Lower leg skin (tissue), 4 donors: Measurements from ENCODE around the gene DMD. TPM values are rescaled to one million over a fixed set of nuclear protein-coding genes. Genes with fewer than 3 reads are reported as not detected.

Experiments
- DNase-seq, 2 donors: peaks; one replicate each; pipeline ENCODE4 v3.0.0-alpha.2; 2019; ENCODE audit warnings: low spot score in 2 of 2
- H3K4me3 ChIP-seq: fragments of 200-600 bp; sonication (generic); 2 replicates; pipeline ENCODE4 v1.5.1; 2017; ENCODE audit warnings: mild to moderate bottlenecking, low read depth; ENCODE audit not compliant: poor library complexity, severe bottlenecking
- CTCF ChIP-seq, 3 donors: fragments of 450-650 bp; IDR thresholded peaks; one replicate each; pipeline ENCODE4 v1.5.1; 2016; ENCODE audit warnings: antibody characterized with exemption in 3 of 3, mild to moderate bottlenecking in 3 of 3, moderate library complexity in 2 of 3
- POLR2A ChIP-seq, 2 donors: fragments of 450-650 bp; IDR thresholded peaks; one replicate each; pipeline ENCODE4 v1.6.1; 2016 to 2017; ENCODE audit warnings: antibody characterized with exemption in 2 of 2, mild to moderate bottlenecking in 1 of 2, moderate library complexity in 1 of 2
- WGBS, 2 donors: methylation state at CpG; one replicate each; pipeline ENCODE4 v1.1.5; 2018; 5-methylcytosine and 5-hydroxymethylcytosine counted together
- intact Hi-C: fragments of 100-400 bp; cut with DNase I; formaldehyde crosslinking; loops from one replicate; pipeline ENCODE4 v1.15.0; 2023; ENCODE audit warnings: low total_unique reads
- total RNA-seq, 4 donors: library from RNA; depleted of rRNA; stranded (reverse); fragments of >200 nt; gene quantifications; one replicate each; pipeline ENCODE4 v1.1.0, GENCODE V29; 2016

The DMD gene
- total RNA-seq, 4 donors from 2014 or later: 23.0 to 27.5 (median 26.7) TPM

GRCh38 chrX:32933548-32933947 is 277.8 kb downstream of the DMD start:
- no peak overlapping the region for H3K4me3 ChIP-seq
- WGBS, 2 donors: 63 to 74% methylated on average over 5 of the region's 5 CpGs
- DNase-seq: no peak
- TF ChIP-seq CTCF (IDR thresholded peaks at IDR 0.05) (no peak), POLR2A (IDR thresholded peaks at IDR 0.05) (no peak)
- intact Hi-C loops: no loop called here

- no peak overlapping the region for H3K4me3 ChIP-seq
- intact Hi-C loops: loop anchor here (5.0 kb wide), 1 partner anchor 932 kb away; no protein-coding TSS in a partner anchor
- no peak for TF ChIP-seq CTCF (IDR thresholded peaks at IDR 0.05)
- no peak for TF ChIP-seq POLR2A (IDR thresholded peaks at IDR 0.05)
- 67 to 69% methylated on average over 4 of the region's 4 CpGs for WGBS, 2 donors
- no peak for DNase-seq
Observed at GRCh38 chrX:32929040-32929439, 282.3 kb downstream of the DMD start.

- WGBS, 2 donors: 51 to 66% methylated on average over 3 of the region's 3 CpGs
Observed at GRCh38 chrX:32896088-32896487, 315.3 kb downstream of the DMD start.

GRCh38 chrX:32894679-32895078 is 316.7 kb downstream of the DMD start:
- no peak overlapping the region for H3K4me3 ChIP-seq
- WGBS, 2 donors: 89 to 91% methylated on average over 7 of the region's 7 CpGs
- intact Hi-C loops: no loop called here
- no peak for TF ChIP-seq POLR2A (IDR thresholded peaks at IDR 0.05)
- DNase-seq: no peak

More at GRCh38 chrX:32896088-32896487, 315.3 kb downstream of the DMD start:
- DNase-seq: no peak
- TF ChIP-seq CTCF (IDR thresholded peaks at IDR 0.05) (no peak), POLR2A (IDR thresholded peaks at IDR 0.05) (no peak)
- intact Hi-C loops: no loop called here
- H3K4me3 ChIP-seq: no peak overlapping the region

GRCh38 chrX:32893751-32894150 is 317.6 kb downstream of the DMD start:
- 77 to 79% methylated on average over 5 of the region's 5 CpGs for WGBS, 2 donors
- intact Hi-C loops: no loop called here
- DNase-seq: no peak
- TF ChIP-seq CTCF (IDR thresholded peaks at IDR 0.05) (no peak), POLR2A (IDR thresholded peaks at IDR 0.05) (no peak)
- H3K4me3 ChIP-seq: no peak overlapping the region

- TF ChIP-seq CTCF (IDR thresholded peaks at IDR 0.05) (no peak), POLR2A (IDR thresholded peaks at IDR 0.05) (no peak)
- intact Hi-C loops: no loop called here
- peak in 1 of 2 donors; percentile 23 for DNase-seq
- no peak overlapping the region for H3K4me3 ChIP-seq
- 48 to 50% methylated on average over 3 of the region's 3 CpGs for whole genome bisulfite sequencing, 2 donors
Observed at GRCh38 chrX:32877592-32877991, 333.8 kb downstream of the DMD start.
